Ovary (tissue), 9 donors: ENCODE results near the gene SLC51B. TPM values are rescaled to one million over a fixed set of nuclear protein-coding genes. Genes with fewer than 3 reads are reported as not detected.

Experiments used
- DNase-seq, 5 donors: peaks; one replicate each; pipeline ENCODE4 v3.0.0-alpha.2; 2019 to 2020
- H3K27ac ChIP-seq, 2 donors: fragments of 200-600 bp; one replicate each; pipeline versions ENCODE4 v1.5.1 to v1.8.0; 2019 to 2022
- H3K27me3 ChIP-seq: fragments of 200-600 bp; one replicate; pipeline ENCODE4 v1.8.0; 2022
- H3K36me3 ChIP-seq: fragments of 200-600 bp; sonication (generic); one replicate; pipeline ENCODE4 v1.5.1; 2019
- H3K4me1 ChIP-seq: one replicate; pipeline ENCODE4 v1.8.1; 2013; ENCODE audit warnings: mild to moderate bottlenecking, moderate library complexity; ENCODE audit not compliant: insufficient read depth
- H3K4me3 ChIP-seq: fragments of 200-600 bp; sonication (generic); one replicate; pipeline ENCODE4 v1.5.1; 2017
- H3K9me3 ChIP-seq, 2 donors: fragments of 200-600 bp in 1 of 2; sonication (generic) in 1 of 2; one replicate each; pipeline versions ENCODE4 v1.5.1 to v1.8.1; 2013 to 2019; ENCODE audit warnings: mild to moderate bottlenecking in 1 of 2, moderate library complexity in 1 of 2
- EP300 ChIP-seq: sonication (generic); formaldehyde crosslinking; IDR thresholded peaks from one replicate; pipeline ENCODE4 v1.6.1; 2017; ENCODE audit warnings: antibody characterized with exemption
- POLR2A ChIP-seq: fragments of 450-650 bp; IDR thresholded peaks from one replicate; pipeline ENCODE4 v1.6.1; 2017; ENCODE audit warnings: antibody characterized with exemption, mild to moderate bottlenecking, moderate library complexity
- WGBS, 3 donors: extraction: QIAGEN DNeasy Blood & Tissue Kit in 1 of 3; methylation state at CpG; one replicate each; pipeline versions ENCODE4 v1.1.5 to v1.1.7; 2013 to 2017; 5-methylcytosine and 5-hydroxymethylcytosine counted together
- intact Hi-C, 4 donors: fragments of 100-400 bp; cut with DNase I; formaldehyde crosslinking; loops; one replicate each; pipeline versions ENCODE4 v1.11.0 to v1.15.1; 2022 to 2023
- polyA plus RNA-seq, 2 donors: library from polyadenylated mRNA; stranded (reverse); fragments of 200-250 nt in 1 of 2; fragments of 350-450 nt in 1 of 2; fragmentation: Illumina TruSeq in 1 of 2; extraction: RNeasy Lipid Tissue Mini Kit (QIAGEN cat#74804) in 1 of 2; gene quantifications; one replicate each; pipeline ENCODE4 v1.2.3, GENCODE V29; 2013 to 2014
- total RNA-seq, 7 donors: library from RNA; depleted of rRNA in 2 of 7; stranded (reverse); fragments of >200 nt in 2 of 7; fragmentation: NEBNext Ultra II Directional in 3 of 7; extraction: Animal tissue kit (Norgen Biotek cat#: 25700) in 3 of 7; gene quantifications; one replicate each; pipeline versions ENCODE4 v1.1.0 to v1.2.4, GENCODE V29; 2016 to 2023
- TF ChIP-seq, protein P1 (sequence below), 3 donors: fragments of 450-650 bp in 2 of 3; fragments of 200-600 bp in 1 of 3; IDR thresholded peaks; one replicate each; pipeline versions ENCODE4 v1.5.1 to v1.8.0; 2016 to 2022; ENCODE audit warnings: antibody characterized with exemption in 3 of 3, mild to moderate bottlenecking in 1 of 3
- donor health status: DM: no; HTN: no; CAD: no; lungs with moderate emphysema.
- donor health status: DM: no; HTN: no; CAD: no.
- donor health status: Bipolar disorder and iron deficiency.
- donor health status: DM: yes; HTN: yes; CAD: no.
- donor health status: DM: no; HTN: no; CAD: no.
- donor health status: DM: yes; HTN: yes; CAD: no.

SLC51B gene
- total and polyA plus RNA-seq, 9 donors: 0.22 to 0.31 (median 0.27) TPM; not detected in 6

DNA sequence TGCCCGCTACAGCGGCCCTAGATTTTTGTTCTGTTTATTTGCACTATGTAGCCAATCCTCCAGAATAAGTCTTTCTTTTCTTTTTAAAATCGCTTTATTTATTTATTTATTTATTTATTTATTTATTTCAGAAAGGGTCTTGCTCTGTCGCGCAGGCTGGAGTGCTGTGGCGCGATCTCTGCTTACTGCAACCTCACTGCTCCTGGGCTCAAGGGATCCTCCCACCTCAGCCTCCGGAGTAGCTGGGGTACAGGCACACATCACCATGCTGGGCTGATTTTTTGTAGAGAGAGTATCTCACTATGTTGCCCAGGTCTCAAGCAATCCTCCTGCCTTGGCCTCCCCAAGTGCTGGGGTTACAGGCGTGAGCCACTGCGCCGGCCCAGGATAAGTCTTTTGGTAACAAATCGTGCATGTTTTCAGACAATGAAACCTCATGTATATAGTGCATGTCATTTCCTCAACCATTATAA lies 15.4 kb upstream of the SLC51B start:
- no peaks in the 10 kb centered on the region for H3K27me3 ChIP-seq
- H3K27ac ChIP-seq: no peak overlapping the region
- 56 to 67% (median 56%) methylated on average over 12 of the region's 12 CpGs for WGBS, 3 donors
- TF ChIP-seq, protein P1, sequence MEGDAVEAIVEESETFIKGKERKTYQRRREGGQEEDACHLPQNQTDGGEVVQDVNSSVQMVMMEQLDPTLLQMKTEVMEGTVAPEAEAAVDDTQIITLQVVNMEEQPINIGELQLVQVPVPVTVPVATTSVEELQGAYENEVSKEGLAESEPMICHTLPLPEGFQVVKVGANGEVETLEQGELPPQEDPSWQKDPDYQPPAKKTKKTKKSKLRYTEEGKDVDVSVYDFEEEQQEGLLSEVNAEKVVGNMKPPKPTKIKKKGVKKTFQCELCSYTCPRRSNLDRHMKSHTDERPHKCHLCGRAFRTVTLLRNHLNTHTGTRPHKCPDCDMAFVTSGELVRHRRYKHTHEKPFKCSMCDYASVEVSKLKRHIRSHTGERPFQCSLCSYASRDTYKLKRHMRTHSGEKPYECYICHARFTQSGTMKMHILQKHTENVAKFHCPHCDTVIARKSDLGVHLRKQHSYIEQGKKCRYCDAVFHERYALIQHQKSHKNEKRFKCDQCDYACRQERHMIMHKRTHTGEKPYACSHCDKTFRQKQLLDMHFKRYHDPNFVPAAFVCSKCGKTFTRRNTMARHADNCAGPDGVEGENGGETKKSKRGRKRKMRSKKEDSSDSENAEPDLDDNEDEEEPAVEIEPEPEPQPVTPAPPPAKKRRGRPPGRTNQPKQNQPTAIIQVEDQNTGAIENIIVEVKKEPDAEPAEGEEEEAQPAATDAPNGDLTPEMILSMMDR (IDR thresholded peaks at IDR 0.05): no peak
- TF ChIP-seq POLR2A: no peak
- no peak for TF ChIP-seq EP300
- peak overlapping the region; percentile 83 for H3K4me3 ChIP-seq
- intact Hi-C loops: loop anchor here (5.0 to 10.0 kb wide), 3 partner anchors 55 to 295 kb away; no protein-coding TSS in a partner anchor
- no peak for DNase-seq
- no peaks in the 10 kb centered on the region for H3K9me3 ChIP-seq
- H3K36me3 ChIP-seq: no peaks in the 10 kb centered on the region
- peaks cover 5% of the 10 kb centered on the region for H3K4me1 ChIP-seq

DNA sequence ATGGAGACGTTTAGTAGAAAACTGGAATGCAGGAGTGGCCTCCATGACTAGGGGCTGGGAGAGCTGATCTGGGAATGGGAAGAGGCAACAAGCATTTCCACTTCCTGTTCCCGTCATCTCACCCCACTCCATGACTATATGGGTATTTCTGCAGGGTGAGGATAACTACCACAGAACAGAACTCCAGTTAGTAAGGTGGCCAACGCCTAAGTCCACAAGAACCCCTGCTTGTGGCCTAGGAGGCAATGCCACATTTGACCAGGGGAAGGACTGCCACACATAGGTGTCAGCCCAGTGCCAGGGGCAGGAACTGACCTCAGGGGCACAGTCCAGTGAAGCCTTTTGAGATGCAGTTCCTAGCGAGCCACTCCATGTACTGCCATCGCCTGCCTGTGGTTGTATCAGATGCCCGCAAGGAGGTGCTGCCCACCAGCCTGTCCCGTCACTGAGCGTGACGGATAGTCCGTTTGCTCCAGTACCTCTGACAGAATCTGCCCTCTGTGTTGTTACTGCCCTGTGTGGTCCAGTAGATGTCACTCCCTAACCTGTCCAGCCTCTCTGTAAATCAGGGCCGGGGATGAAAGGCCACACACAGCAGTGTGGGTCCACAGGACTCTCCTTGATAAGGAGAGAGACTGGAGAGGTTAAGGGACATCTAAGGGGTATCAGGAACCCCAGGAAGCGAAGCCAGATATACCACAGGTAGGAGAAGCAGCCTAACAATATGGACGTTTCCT lies 12.2 kb upstream of the SLC51B start:
- Histone ChIP-seq H3K36me3 (no peaks in the 10 kb centered on the region), H3K9me3 (no peaks in the 10 kb centered on the region), H3K4me1 (peaks cover 5% of the 10 kb centered on the region), H3K27ac (no peak overlapping the region), H3K27me3 (no peaks in the 10 kb centered on the region), H3K4me3 (no peak overlapping the region)
- peak in 2 of 5 donors; percentile 43 to 57 for DNase-seq
- intact Hi-C loops: loop anchor here (5.0 to 10.0 kb wide), 3 partner anchors 52 to 298 kb away; no protein-coding TSS in a partner anchor
- TF ChIP-seq EP300: no peak
- TF ChIP-seq, protein P1 (IDR thresholded peaks at IDR 0.05): peak in 1 of 3 donors; percentile 18
- WGBS, 3 donors: 37 to 42% (median 38%) methylated on average over 13 of the region's 13 CpGs

DNA sequence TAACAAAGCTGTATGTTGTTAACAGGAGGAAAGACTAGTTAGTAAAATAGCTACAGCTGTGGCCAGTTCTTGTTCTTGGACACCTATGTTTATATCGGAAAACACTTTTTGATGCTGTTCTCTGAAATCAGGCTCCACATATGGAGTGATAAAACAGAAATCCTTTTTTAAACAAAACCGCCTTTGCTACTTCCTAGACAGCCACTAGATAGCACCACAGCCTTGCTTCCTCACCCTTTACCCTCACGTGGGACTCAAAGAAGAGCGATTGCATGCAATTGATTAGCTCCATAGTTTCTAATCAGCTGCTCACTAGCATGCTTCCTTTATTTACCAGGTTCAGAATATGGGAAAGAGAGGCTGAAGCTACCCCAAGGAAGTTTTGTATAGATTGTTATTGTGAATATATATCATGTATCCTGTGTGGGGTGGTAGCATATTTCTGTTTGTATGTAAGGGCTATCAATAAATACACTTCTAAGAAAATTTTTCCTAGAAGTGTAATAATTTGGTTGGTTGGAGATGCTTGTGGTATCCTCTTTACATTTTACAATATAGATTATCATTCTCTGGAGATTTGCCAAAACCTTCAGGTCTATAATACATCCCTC lies 11.4 kb upstream of the SLC51B start:
- no peak for DNase-seq
- no peak overlapping the region for H3K27ac ChIP-seq
- H3K36me3 ChIP-seq: no peaks in the 10 kb centered on the region
- no peaks in the 10 kb centered on the region for H3K27me3 ChIP-seq
- H3K4me3 ChIP-seq: no peak overlapping the region
- 2 to 7% (median 3%) methylated on average over 4 of the region's 4 CpGs for WGBS, 3 donors
- H3K9me3 ChIP-seq: no peaks in the 10 kb centered on the region
- TF ChIP-seq, protein P1 (IDR thresholded peaks at IDR 0.05): peak in 2 of 3 donors; percentile 17 to 29
- no peak for TF ChIP-seq EP300
- intact Hi-C loops: loop anchor here (5.0 to 10.0 kb wide), 3 partner anchors 51 to 299 kb away; no protein-coding TSS in a partner anchor
- peaks cover 2% of the 10 kb centered on the region for H3K4me1 ChIP-seq

DNA sequence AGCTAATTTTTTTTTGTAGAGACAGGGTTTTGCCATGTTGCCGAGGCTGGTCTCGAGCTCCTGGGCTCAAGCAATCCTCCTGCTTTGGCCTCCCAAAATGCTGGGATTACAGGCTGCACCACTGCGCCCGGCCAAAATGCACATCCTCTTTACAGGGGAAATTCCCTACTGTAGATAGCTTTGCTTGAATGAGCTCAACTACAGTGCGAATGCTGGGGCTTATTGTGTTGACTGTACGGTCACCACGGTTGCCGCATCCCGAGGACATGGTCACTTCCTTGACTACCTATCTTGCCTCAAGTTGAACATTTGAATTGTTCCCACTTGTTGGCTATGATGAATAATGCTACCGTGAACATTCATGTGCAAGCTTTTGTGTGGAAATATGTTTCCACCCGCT lies 10.5 kb upstream of the SLC51B start:
- Histone ChIP-seq H3K36me3 (no peaks in the 10 kb centered on the region), H3K9me3 (no peaks in the 10 kb centered on the region), H3K27me3 (no peaks in the 10 kb centered on the region), H3K27ac (no peak overlapping the region), H3K4me1 (peaks cover 2% of the 10 kb centered on the region), H3K4me3 (no peak overlapping the region)
- no peak for DNase-seq
- 90 to 94% (median 92%) methylated on average over 11 of the region's 11 CpGs for WGBS, 3 donors
- TF ChIP-seq, protein P1 (IDR thresholded peaks at IDR 0.05): no peak
- TF ChIP-seq POLR2A (no peak), EP300 (no peak)
- intact Hi-C loops: loop anchor here (5.0 to 10.0 kb wide), 3 partner anchors 50 to 300 kb away; no protein-coding TSS in a partner anchor
